Renal pelvis (tissue), 4 donors: ENCODE results near the gene MXD1. TPM values are rescaled to one million over a fixed set of nuclear protein-coding genes. Genes with fewer than 3 reads are reported as not detected.
"Not testable (repeated sequence)": the region's sequence is repeated elsewhere in the genome, so short reads cannot be mapped to it uniquely, and the experiment has no call there.

Experiments
- DNase-seq: peaks from one replicate; pipeline ENCODE4 v3.0.0-alpha.2; 2013
- polyA plus RNA-seq, 3 donors: library from polyadenylated mRNA; unstranded; fragments of 120-200 nt; gene quantifications; one replicate each; pipeline ENCODE4 v1.2.1, GENCODE V29; 2013; ENCODE audit not compliant: insufficient read length in 3 of 3

MXD1 gene
- polyA plus RNA-seq, 3 donors, result 10.7 to 16.2 (median 14.7) TPM

GRCh38 chr2:69948963-69949645 is 34.2 kb downstream of the MXD1 start:
- DNase-seq, result no peak

GRCh38 chr2:69950241-69950640 is 35.3 kb downstream of the MXD1 start:
- DNase-seq, result no peak

GRCh38 chr2:69950671-69951070 is 35.8 kb downstream of the MXD1 start:
- DNase-seq, result not testable (repeated sequence)

- DNase-seq, result no peak
These were observed 37.6 kb downstream of the MXD1 start for GRCh38 chr2:69952336-69953115.

- DNase-seq, result no peak
These were observed 39.2 kb downstream of the MXD1 start for GRCh38 chr2:69954084-69954483.

GRCh38 chr2:69955029-69955428 is 40.1 kb downstream of the MXD1 start:
- DNase-seq, result no peak

GRCh38 chr2:69956475-69956979 is 41.6 kb downstream of the MXD1 start:
- no peak for DNase-seq

- DNase-seq, result no peak
These were observed 43.1 kb downstream of the MXD1 start for GRCh38 chr2:69957965-69958364.

GRCh38 chr2:69958480-69958879 is 43.6 kb downstream of the MXD1 start:
- DNase-seq, result no peak

- DNase-seq, result no peak
These were observed 44.5 kb downstream of the MXD1 start for GRCh38 chr2:69959425-69959824.

- no peak for DNase-seq
These were observed 45.9 kb downstream of the MXD1 start for GRCh38 chr2:69960821-69961220.

- DNase-seq, result no peak
These were observed 46.6 kb downstream of the MXD1 start, which contains the start of gene ASPRV1 for GRCh38 chr2:69961496-69961895. ASPRV1 (minus strand) TSS chr2:69961631; CDS start chr2:69961436, 195 bp downstream.

- no peak for DNase-seq
These were observed 48.2 kb downstream of the MXD1 start for GRCh38 chr2:69962986-69963730.

GRCh38 chr2:69964353-69964841 is 49.5 kb downstream of the MXD1 start:
- DNase-seq, result no peak

- DNase-seq, result no peak
These were observed 51.0 kb downstream of the MXD1 start for GRCh38 chr2:69965756-69966445.

- DNase-seq, result no peak
These were observed 51.6 kb downstream of the MXD1 start for GRCh38 chr2:69966496-69966895.

GRCh38 chr2:69968609-69969008 is 53.7 kb downstream of the MXD1 start:
- no peak for DNase-seq

- DNase-seq, result no peak
These were observed 54.4 kb downstream of the MXD1 start for GRCh38 chr2:69969126-69969983.

GRCh38 chr2:69969991-69970390 is 55.1 kb downstream of the MXD1 start:
- DNase-seq, result no peak

GRCh38 chr2:69972822-69973221 is 57.9 kb downstream of the MXD1 start:
- DNase-seq, result no peak

- DNase-seq, result no peak
These were observed 58.4 kb downstream of the MXD1 start for GRCh38 chr2:69973335-69973735.
